HCT116 (cell line): ENCODE results near the gene DAP. TPM values are rescaled to one million over a fixed set of nuclear protein-coding genes. Genes with fewer than 3 reads are reported as not detected.

Experiments
- ATAC-seq: fragments of 200-7000 bp; cut with Tn5 transposase; 2 replicates; pipeline ENCODE4 v1.9.1; 2020; ENCODE audit warnings: mild to moderate bottlenecking, moderate library complexity
- BruUV-seq: library from RNA; stranded (reverse); fragments of 400-500 nt; replicated peaks from 2 replicates; lab custom pipeline; 2021; lab: Mats Ljungman, UMichigan
- CTCF ChIA-PET: fragments of 300-600 bp; sonication (Branson Sonifier 250); formaldehyde crosslinking; loops from one replicate; lab custom pipeline; 2021; ENCODE audit warnings: antibody characterized with exemption; lab: Charles Lee
- POLR2A ChIA-PET: fragments of 300-600, 350-600 bp; sonication (Branson Sonifier 250); formaldehyde crosslinking; loops from one replicate; lab custom pipeline; 2021; ENCODE audit warnings: antibody characterized with exemption; lab: Charles Lee
- RAD21 ChIA-PET, 2 experiments: fragments of 300-600 bp; sonication (Branson Sonifier 250); formaldehyde crosslinking; loops; one replicate each; lab custom pipeline; 2023; ENCODE audit warnings: low total read pairs in 2 of 2; ENCODE audit not compliant: uncharacterized antibody in 2 of 2, unreplicated experiment in 2 of 2, low non-redundant PET in 1 of 2; lab: Charles Lee
- DNase-seq: peaks from one replicate; pipeline ENCODE4 v3.0.0-alpha.2; 2010; ENCODE audit warnings: low read depth, low spot score
- H2AFZ ChIP-seq: fragments of 200-600 bp; shearing (Covaris generic), sonication (generic); 2 replicates; pipeline ENCODE4 v1.6.1; 2017; ENCODE audit warnings: low read depth, mixed run types, mixed read lengths, antibody characterized with exemption, low read length; ENCODE audit not compliant: poor library complexity, severe bottlenecking
- H3K27ac ChIP-seq: 2 replicates; pipeline ENCODE4 v1.5.1; 2012; ENCODE audit warnings: low read depth, low read length
- H3K27me3 ChIP-seq: fragments of 200-600 bp; sonication (generic); 2 replicates; pipeline ENCODE4 v1.6.1; 2016; ENCODE audit warnings: mixed run types, low read length, mixed read lengths; ENCODE audit not compliant: insufficient read depth
- H3K36me3 ChIP-seq, 2 experiments: fragments of 200-500 bp in 1 of 2; fragments of 200-600 bp in 1 of 2; sonication (Bioruptor generic) in 1 of 2; sonication (generic) in 1 of 2; 2 replicates each; pipeline versions ENCODE4 v1.5.1 to v1.6.1; 2014 to 2016; ENCODE audit warnings: low read length in 2 of 2, inconsistent platforms in 1 of 2, mixed read lengths in 1 of 2, mixed run types in 1 of 2; ENCODE audit not compliant: insufficient read depth in 2 of 2, control insufficient read depth in 1 of 2
- H3K4me1 ChIP-seq, 2 experiments: fragments of 200-600 bp in 1 of 2; sonication (generic) in 1 of 2; 2 replicates each; pipeline versions ENCODE4 v1.5.1 to v1.6.1; 2012 to 2017; ENCODE audit warnings: low read length in 2 of 2, inconsistent platforms in 1 of 2, mild to moderate bottlenecking in 1 of 2, mixed read lengths in 1 of 2, mixed run types in 1 of 2, moderate library complexity in 1 of 2; ENCODE audit not compliant: insufficient read depth in 2 of 2, control insufficient read depth in 1 of 2
- H3K4me2 ChIP-seq: fragments of 200-600 bp; sonication (generic); 2 replicates; pipeline ENCODE4 v1.6.1; 2017; ENCODE audit warnings: mixed run types, low read length, mixed read lengths
- H3K4me3 ChIP-seq, 2 experiments: fragments of 200-600 bp in 1 of 2; sonication (generic) in 1 of 2; replicated peaks in 1 of 2; 2 replicates each; pipeline ENCODE4 v1.5.1; 2011 to 2016; ENCODE audit warnings: low read length in 2 of 2, control low read depth in 1 of 2, low read depth in 1 of 2, mild to moderate bottlenecking in 1 of 2, mixed read lengths in 1 of 2, mixed run types in 1 of 2
- H3K79me2 ChIP-seq: fragments of 200-600 bp; sonication (generic); 2 replicates; pipeline ENCODE4 v1.6.1; 2017; ENCODE audit warnings: mild to moderate bottlenecking, mixed run types, low read length, moderate library complexity, mixed read lengths; ENCODE audit not compliant: insufficient read depth
- H3K9ac ChIP-seq: fragments of 200-600 bp; sonication (generic); 2 replicates; pipeline ENCODE4 v1.6.1; 2016; ENCODE audit warnings: low read length, mixed read lengths
- H3K9me2 ChIP-seq: fragments of 200-600 bp; sonication (generic), shearing (Covaris generic); 2 replicates; pipeline ENCODE4 v1.6.1; 2017; ENCODE audit warnings: mixed run types, mild to moderate bottlenecking, moderate library complexity; ENCODE audit not compliant: insufficient read depth
- H3K9me3 ChIP-seq, 2 experiments: fragments of 200-500 bp in 1 of 2; fragments of 200-600 bp in 1 of 2; sonication (Bioruptor generic) in 1 of 2; sonication (generic) in 1 of 2; 2 replicates each; pipeline ENCODE4 v1.6.1; 2014 to 2017; ENCODE audit warnings: low read length in 2 of 2, mixed read lengths in 2 of 2, inconsistent platforms in 1 of 2, low read depth in 1 of 2, mild to moderate bottlenecking in 1 of 2, mixed run types in 1 of 2, moderate library complexity in 1 of 2; ENCODE audit not compliant: control insufficient read depth in 1 of 2, insufficient read depth in 1 of 2
- H4K20me1 ChIP-seq: fragments of 200-600 bp; sonication (generic), shearing (Covaris generic); 2 replicates; pipeline ENCODE4 v1.6.1; 2017; ENCODE audit warnings: mixed run types, mild to moderate bottlenecking, moderate library complexity; ENCODE audit not compliant: insufficient read depth
- ATF3 ChIP-seq: IDR thresholded peaks from 2 replicates; pipeline ENCODE4 v1.6.1; 2012
- CBX3 ChIP-seq: IDR thresholded peaks from 2 replicates; pipeline ENCODE4 v1.6.1; 2012; ENCODE audit warnings: low read depth
- CEBPB ChIP-seq: IDR thresholded peaks from 2 replicates; pipeline ENCODE4 v1.6.1; 2012; ENCODE audit warnings: low read depth
- EZH2 ChIP-seq: fragments of 200-600 bp; sonication (generic); IDR thresholded peaks from 2 replicates; pipeline ENCODE4 v1.6.1; 2017; ENCODE audit warnings: antibody characterized with exemption, mixed run types
- EZH2phosphoT487 ChIP-seq: fragments of 200-600 bp; IDR thresholded peaks from 2 replicates; pipeline ENCODE4 v1.6.1; 2018; ENCODE audit warnings: antibody characterized with exemption, borderline replicate concordance
- FOSL1 ChIP-seq: IDR thresholded peaks from 2 replicates; pipeline ENCODE4 v1.6.1; 2012; ENCODE audit warnings: low read depth
- JUND ChIP-seq: IDR thresholded peaks from 2 replicates; pipeline ENCODE4 v1.6.1; 2012
- POLR2A ChIP-seq: IDR thresholded peaks from 2 replicates; pipeline ENCODE4 v1.7.0; 2011; ENCODE audit warnings: borderline replicate concordance; ENCODE audit not compliant: insufficient read depth, insufficient read length; ENCODE audit errors: extremely low read depth
- POLR2AphosphoS5 ChIP-seq: IDR thresholded peaks from 2 replicates; pipeline ENCODE4 v1.6.1; 2011; ENCODE audit warnings: mild to moderate bottlenecking, low read depth, low read length, moderate library complexity
- RAD21 ChIP-seq: IDR thresholded peaks from 2 replicates; pipeline ENCODE4 v1.6.1; 2012; ENCODE audit warnings: low read depth, mild to moderate bottlenecking
- SIN3A ChIP-seq: IDR thresholded peaks from 2 replicates; pipeline ENCODE4 v1.6.1; 2012; ENCODE audit warnings: low read depth
- SP1 ChIP-seq: IDR thresholded peaks from 2 replicates; pipeline ENCODE4 v1.6.1; 2012; ENCODE audit warnings: low read depth
- SRF ChIP-seq: IDR thresholded peaks from 2 replicates; pipeline ENCODE4 v1.6.1; 2012; ENCODE audit warnings: low read depth
- TCF7L2 ChIP-seq: IDR thresholded peaks from 2 replicates; pipeline ENCODE4 v1.7.0; 2011; ENCODE audit warnings: borderline replicate concordance, inconsistent platforms; ENCODE audit not compliant: insufficient read depth, insufficient read length; ENCODE audit errors: extremely low read depth
- YY1 ChIP-seq: IDR thresholded peaks from 2 replicates; pipeline ENCODE4 v1.6.1; 2011; ENCODE audit warnings: low read length, low read depth, moderate library complexity, mild to moderate bottlenecking; ENCODE audit not compliant: insufficient replicate concordance; ENCODE audit errors: extremely low read depth
- ZBTB33 ChIP-seq: IDR thresholded peaks from 2 replicates; pipeline ENCODE4 v1.6.1; 2011; ENCODE audit warnings: mild to moderate bottlenecking, low read length, moderate library complexity; ENCODE audit not compliant: insufficient replicate concordance; ENCODE audit errors: extremely low read depth
- ZFX ChIP-seq: fragments of 450-650 bp; IDR thresholded peaks from 2 replicates; pipeline ENCODE4 v1.6.1; 2017
- ZNF274 ChIP-seq: fragments of 200-500 bp; sonication (Bioruptor generic); IDR thresholded peaks from 2 replicates; pipeline ENCODE4 v1.6.1; 2014; ENCODE audit warnings: mild to moderate bottlenecking, low read depth, low read length, inconsistent platforms
- intact Hi-C: fragments of 100-400 bp; cut with micrococcal nuclease; formaldehyde crosslinking; loops from 2 replicates; pipeline ENCODE4 v1.10.0; 2022
- total RNA-seq: library from RNA; stranded (reverse); gene quantifications from one replicate; pipeline ENCODE4 v1.2.1, GENCODE V29; 2021; ENCODE audit not compliant: unreplicated experiment
- TF ChIP-seq, protein P1 (sequence below), 3 experiments: fragments of 200-600 bp in 1 of 3; sonication (generic) in 1 of 3; IDR thresholded peaks in 2 of 3; conservative IDR thresholded peaks in 1 of 3; 2 replicates each; pipeline ENCODE4 v1.5.1; 2012 to 2017; ENCODE audit warnings: low read depth in 2 of 3, low read length in 2 of 3, antibody characterized with exemption in 1 of 3, borderline replicate concordance in 1 of 3, control low read depth in 1 of 3, mild to moderate bottlenecking in 1 of 3, mixed read lengths in 1 of 3, mixed run types in 1 of 3, moderate library complexity in 1 of 3; ENCODE audit not compliant: insufficient read depth in 1 of 3
- TF ChIP-seq, protein P2 (sequence below): IDR thresholded peaks from 2 replicates; pipeline ENCODE4 v1.6.1; 2012; ENCODE audit warnings: low read depth

Gene DAP
- total RNA-seq, 1 experiment from 2014 or later: 59.1 TPM

DNA sequence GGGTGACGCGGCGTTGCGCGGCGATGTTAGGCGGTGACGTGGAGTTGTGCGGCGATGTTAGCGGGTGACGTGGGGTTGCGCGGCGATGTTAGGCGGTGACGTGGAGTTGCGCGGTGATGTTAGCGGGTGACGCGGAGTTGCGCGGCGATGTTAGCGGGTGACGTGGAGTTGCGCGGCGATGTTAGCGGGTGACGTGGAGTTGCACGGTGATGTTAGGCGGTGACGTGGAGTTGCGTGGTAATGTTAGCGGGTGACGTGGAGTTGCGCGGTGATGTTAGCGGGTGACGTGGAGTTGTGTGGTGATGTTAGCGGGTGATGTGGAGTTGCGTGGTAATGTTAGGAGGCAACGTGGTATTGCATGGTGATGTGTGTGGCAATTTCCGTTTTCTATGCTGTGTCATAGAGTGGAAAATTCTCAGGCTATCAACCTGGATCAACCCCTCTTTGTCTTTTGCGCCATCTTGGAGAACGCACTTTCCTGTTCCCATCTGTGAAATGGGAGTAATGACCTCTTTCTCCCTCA is 121.1 kb downstream of the DAP start:
- Histone ChIP-seq H3K79me2 (peaks cover 35% of the 10 kb centered on the region; the same call in 1 of the 2 replicates), H3K9me3 (no peaks in the 10 kb centered on the region; a peak in 1 of 4 replicates), H2AFZ (no peak overlapping the region), H4K20me1 (no peaks in the 10 kb centered on the region; the same call in 1 of the 2 replicates), H3K9me2 (no peaks in the 10 kb centered on the region), H3K27ac (no peak overlapping the region), H3K9ac (no peak overlapping the region), H3K4me1 (peaks cover 0 to 17% of the 10 kb centered on the region in 2 experiments; a peak in 2 of 4 replicates), H3K4me3 (no peak overlapping the region), H3K27me3 (no peaks in the 10 kb centered on the region), H3K36me3 (peaks cover 0 to 5% of the 10 kb centered on the region in 2 experiments; a peak in 1 of 4 replicates), H3K4me2 (no peak overlapping the region)
- ChIA-PET CTCF (no interaction called here), POLR2A (no interaction called here), RAD21 (no interaction called here)
- ATAC-seq (no peak), DNase-seq (no peak)
- intact Hi-C loops: no loop called here
- no TSS peak for BruUV-seq
- TF ChIP-seq CBX3 (no peak), EZH2phosphoT487 (no peak), POLR2A (no peak), SP1 (no peak), ZFX (no peak), ZBTB33 (no peak), TCF7L2 (no peak), SRF (no peak), YY1 (no peak), SIN3A (no peak), CEBPB (no peak), ATF3 (no peak), POLR2AphosphoS5 (no peak), RAD21 (no peak), EZH2 (no peak), FOSL1 (no peak), JUND (no peak), ZNF274 (no peak)
- TF ChIP-seq, protein P1, sequence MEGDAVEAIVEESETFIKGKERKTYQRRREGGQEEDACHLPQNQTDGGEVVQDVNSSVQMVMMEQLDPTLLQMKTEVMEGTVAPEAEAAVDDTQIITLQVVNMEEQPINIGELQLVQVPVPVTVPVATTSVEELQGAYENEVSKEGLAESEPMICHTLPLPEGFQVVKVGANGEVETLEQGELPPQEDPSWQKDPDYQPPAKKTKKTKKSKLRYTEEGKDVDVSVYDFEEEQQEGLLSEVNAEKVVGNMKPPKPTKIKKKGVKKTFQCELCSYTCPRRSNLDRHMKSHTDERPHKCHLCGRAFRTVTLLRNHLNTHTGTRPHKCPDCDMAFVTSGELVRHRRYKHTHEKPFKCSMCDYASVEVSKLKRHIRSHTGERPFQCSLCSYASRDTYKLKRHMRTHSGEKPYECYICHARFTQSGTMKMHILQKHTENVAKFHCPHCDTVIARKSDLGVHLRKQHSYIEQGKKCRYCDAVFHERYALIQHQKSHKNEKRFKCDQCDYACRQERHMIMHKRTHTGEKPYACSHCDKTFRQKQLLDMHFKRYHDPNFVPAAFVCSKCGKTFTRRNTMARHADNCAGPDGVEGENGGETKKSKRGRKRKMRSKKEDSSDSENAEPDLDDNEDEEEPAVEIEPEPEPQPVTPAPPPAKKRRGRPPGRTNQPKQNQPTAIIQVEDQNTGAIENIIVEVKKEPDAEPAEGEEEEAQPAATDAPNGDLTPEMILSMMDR (IDR thresholded peaks at IDR 0.05 in 2 of 3, conservative IDR thresholded peaks at IDR 0.05 in 1 of 3; ENCODE audit: borderline replicate concordance in 1 of 3, insufficient read depth in 1 of 3, low read depth in 2 of 3, low read length in 2 of 3): no peak
- TF ChIP-seq, protein P2, sequence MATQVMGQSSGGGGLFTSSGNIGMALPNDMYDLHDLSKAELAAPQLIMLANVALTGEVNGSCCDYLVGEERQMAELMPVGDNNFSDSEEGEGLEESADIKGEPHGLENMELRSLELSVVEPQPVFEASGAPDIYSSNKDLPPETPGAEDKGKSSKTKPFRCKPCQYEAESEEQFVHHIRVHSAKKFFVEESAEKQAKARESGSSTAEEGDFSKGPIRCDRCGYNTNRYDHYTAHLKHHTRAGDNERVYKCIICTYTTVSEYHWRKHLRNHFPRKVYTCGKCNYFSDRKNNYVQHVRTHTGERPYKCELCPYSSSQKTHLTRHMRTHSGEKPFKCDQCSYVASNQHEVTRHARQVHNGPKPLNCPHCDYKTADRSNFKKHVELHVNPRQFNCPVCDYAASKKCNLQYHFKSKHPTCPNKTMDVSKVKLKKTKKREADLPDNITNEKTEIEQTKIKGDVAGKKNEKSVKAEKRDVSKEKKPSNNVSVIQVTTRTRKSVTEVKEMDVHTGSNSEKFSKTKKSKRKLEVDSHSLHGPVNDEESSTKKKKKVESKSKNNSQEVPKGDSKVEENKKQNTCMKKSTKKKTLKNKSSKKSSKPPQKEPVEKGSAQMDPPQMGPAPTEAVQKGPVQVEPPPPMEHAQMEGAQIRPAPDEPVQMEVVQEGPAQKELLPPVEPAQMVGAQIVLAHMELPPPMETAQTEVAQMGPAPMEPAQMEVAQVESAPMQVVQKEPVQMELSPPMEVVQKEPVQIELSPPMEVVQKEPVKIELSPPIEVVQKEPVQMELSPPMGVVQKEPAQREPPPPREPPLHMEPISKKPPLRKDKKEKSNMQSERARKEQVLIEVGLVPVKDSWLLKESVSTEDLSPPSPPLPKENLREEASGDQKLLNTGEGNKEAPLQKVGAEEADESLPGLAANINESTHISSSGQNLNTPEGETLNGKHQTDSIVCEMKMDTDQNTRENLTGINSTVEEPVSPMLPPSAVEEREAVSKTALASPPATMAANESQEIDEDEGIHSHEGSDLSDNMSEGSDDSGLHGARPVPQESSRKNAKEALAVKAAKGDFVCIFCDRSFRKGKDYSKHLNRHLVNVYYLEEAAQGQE: no peak
